Lower leg skin (tissue), 3 donors: ENCODE results near the gene ST8SIA5.

Experiments
- CTCF ChIP-seq, 3 donors: fragments of 450-650 bp; IDR thresholded peaks; one replicate each; pipeline ENCODE4 v1.5.1; 2016; ENCODE audit warnings: antibody characterized with exemption in 3 of 3, mild to moderate bottlenecking in 3 of 3, moderate library complexity in 2 of 3
- POLR2A ChIP-seq, 2 donors: fragments of 450-650 bp; IDR thresholded peaks; one replicate each; pipeline ENCODE4 v1.6.1; 2016 to 2017; ENCODE audit warnings: antibody characterized with exemption in 2 of 2, mild to moderate bottlenecking in 1 of 2, moderate library complexity in 1 of 2

- TF ChIP-seq CTCF (IDR thresholded peaks at IDR 0.05): no peak
- no peak for TF ChIP-seq POLR2A (IDR thresholded peaks at IDR 0.05)
Observed at GRCh38 chr18:46636040-46636630, 120.7 kb downstream of the ST8SIA5 start.
